ENCODE results near the gene GLRA3. TPM values are rescaled to one million over a fixed set of nuclear protein-coding genes. Genes with fewer than 3 reads are reported as not detected.

Gene GLRA3
- total and polyA plus RNA-seq, 2 experiments from 2014 or later = 0.03 to 0.19 TPM

- Histone ChIP-seq H3K4me2 (no peak overlapping the region), H2AFZ (no peak overlapping the region), H3K79me2 (replicated peaks; ENCODE audit: insufficient read depth) (no peaks in the 10 kb centered on the region), H4K20me1 (replicated peaks; ENCODE audit: insufficient read depth) (no peaks in the 10 kb centered on the region), H3F3A (replicated peaks; ENCODE audit: low read depth) (no peaks in the 10 kb centered on the region), H3K27ac (ENCODE audit: low read depth) (no peak overlapping the region), H3K9me2 (ENCODE audit: insufficient read depth) (no peaks in the 10 kb centered on the region), H3K27me3 (ENCODE audit: insufficient read depth) (no peaks in the 10 kb centered on the region), H3K36me3 (ENCODE audit: insufficient read depth) (peaks cover 9% of the 10 kb centered on the region), H3K4me3 (no peak overlapping the region), H3K4me1 (ENCODE audit: insufficient read depth) (no peaks in the 10 kb centered on the region)
- ATAC-seq = no peak
- no peak overlapping the region for H3K4me3 Mint-ChIP-seq
- TF ChIP-seq CREB1 (CRISPR knock-in tag; IDR thresholded peaks at IDR 0.05; ENCODE audit: low read depth) (no peak), ETS1 (IDR thresholded peaks at IDR 0.05) (no peak)
- no peak overlapping the region for H3K27ac Mint-ChIP-seq
- no peaks in the 10 kb centered on the region for H3K27me3 Mint-ChIP-seq (ENCODE audit: insufficient read depth, low read depth, poor library complexity)
- no peak for DNase-seq (ENCODE audit: low spot score)
- peaks cover 16% of the 10 kb centered on the region for H3K36me3 Mint-ChIP-seq (ENCODE audit: low read depth)
- no peaks in the 10 kb centered on the region for H3K4me1 Mint-ChIP-seq
- peaks cover 19% of the 10 kb centered on the region for H3K9me3 Mint-ChIP-seq
These were observed 142.2 kb downstream of the GLRA3 start for GRCh38 chr4:174686826-174687225.

GRCh38 chr4:174681723-174682300, 147.2 kb downstream of the GLRA3 start:
- no peaks in the 10 kb centered on the region for H3K27me3 Mint-ChIP-seq (ENCODE audit: insufficient read depth, low read depth, poor library complexity)
- Histone ChIP-seq H2AFZ (no peak overlapping the region), H3K27me3 (ENCODE audit: insufficient read depth) (no peaks in the 10 kb centered on the region), H3K4me1 (ENCODE audit: insufficient read depth) (no peaks in the 10 kb centered on the region), H3K9me2 (ENCODE audit: insufficient read depth) (no peaks in the 10 kb centered on the region), H3K79me2 (replicated peaks; ENCODE audit: insufficient read depth) (no peaks in the 10 kb centered on the region), H3K27ac (ENCODE audit: low read depth) (no peak overlapping the region), H4K20me1 (replicated peaks; ENCODE audit: insufficient read depth) (no peaks in the 10 kb centered on the region), H3K36me3 (ENCODE audit: insufficient read depth) (no peaks in the 10 kb centered on the region), H3F3A (replicated peaks; ENCODE audit: low read depth) (no peaks in the 10 kb centered on the region), H3K4me3 (no peak overlapping the region), H3K4me2 (no peak overlapping the region)
- no peak for TF ChIP-seq CREB1 (CRISPR knock-in tag; IDR thresholded peaks at IDR 0.05; ENCODE audit: low read depth)
- DNase-seq (ENCODE audit: low spot score) (no peak), ATAC-seq (no peak)
- no peaks in the 10 kb centered on the region for H3K4me1 Mint-ChIP-seq
- no peak overlapping the region for H3K27ac Mint-ChIP-seq
- no peak overlapping the region for H3K4me3 Mint-ChIP-seq
- H3K9me3 Mint-ChIP-seq = no peaks in the 10 kb centered on the region
- H3K36me3 Mint-ChIP-seq (ENCODE audit: low read depth) = no peaks in the 10 kb centered on the region

GRCh38 chr4:174674305-174674840, 154.7 kb downstream of the GLRA3 start:
- DNase-seq (ENCODE audit: low spot score) (no peak), ATAC-seq (no peak)
- H3K9me3 Mint-ChIP-seq = no peaks in the 10 kb centered on the region
- peaks cover 7% of the 10 kb centered on the region; the same call in 1 of the 2 replicates for H3K4me1 ChIP-seq (ENCODE audit: insufficient read depth)
- H3K27me3 ChIP-seq (ENCODE audit: insufficient read depth) = no peaks in the 10 kb centered on the region
- peak overlapping the region; percentile 17 for H3K27ac Mint-ChIP-seq
- H3K36me3 ChIP-seq (ENCODE audit: insufficient read depth) = no peaks in the 10 kb centered on the region
- no peak overlapping the region for H3K4me3 ChIP-seq
- no peaks in the 10 kb centered on the region for H3K36me3 Mint-ChIP-seq (ENCODE audit: low read depth)
- no peaks in the 10 kb centered on the region for H3K27me3 Mint-ChIP-seq (ENCODE audit: insufficient read depth, low read depth, poor library complexity)
- H4K20me1 ChIP-seq (replicated peaks; ENCODE audit: insufficient read depth) = no peaks in the 10 kb centered on the region
- H3K9me2 ChIP-seq (ENCODE audit: insufficient read depth) = no peaks in the 10 kb centered on the region
- 0 out of 2 replicates have a peak overlapping the region, but pooled peaks have one; percentile 39 for H3K4me2 ChIP-seq
- peak overlapping the region; percentile 64; the same call in 1 of the 2 replicates for H2AFZ ChIP-seq
- no peaks in the 10 kb centered on the region for H3K79me2 ChIP-seq (replicated peaks; ENCODE audit: insufficient read depth)
- peaks cover 10% of the 10 kb centered on the region for H3K4me1 Mint-ChIP-seq
- H3F3A ChIP-seq (replicated peaks; ENCODE audit: low read depth) = no peaks in the 10 kb centered on the region
- H3K4me3 Mint-ChIP-seq = no peak overlapping the region
- H3K27ac ChIP-seq (ENCODE audit: low read depth) = no peak overlapping the region
- TF ChIP-seq STAT1 (IDR thresholded peaks at IDR 0.05; ENCODE audit: unreplicated experiment) (no peak), ETS1 (IDR thresholded peaks at IDR 0.05) (no peak), CTCF (conservative IDR thresholded peaks at IDR 0.05; ENCODE audit: low read depth in 2 of 2) (no peak), POLR2AphosphoS5 (IDR thresholded peaks at IDR 0.05; ENCODE audit: low read depth) (no peak), ZNF331 (CRISPR knock-in tag; IDR thresholded peaks at IDR 0.05; ENCODE audit: low read depth) (no peak), EZH2 (IDR thresholded peaks at IDR 0.05; ENCODE audit: low read depth, unreplicated experiment) (no peak), JUNB (IDR thresholded peaks at IDR 0.05; ENCODE audit: unreplicated experiment) (no peak), NANOG (IDR thresholded peaks at IDR 0.05; ENCODE audit: borderline replicate concordance) (no peak), ZNF114 (CRISPR knock-in tag; IDR thresholded peaks at IDR 0.05) (no peak), REST (IDR thresholded peaks at IDR 0.05; ENCODE audit: unreplicated experiment) (no peak), EZH2phosphoT487 (IDR thresholded peaks at IDR 0.05; ENCODE audit: unreplicated experiment) (no peak)

Measured in GM23338 (cell line).